M059J (cell line): ENCODE results near the gene TRPM4. TPM values are rescaled to one million over a fixed set of nuclear protein-coding genes. Genes with fewer than 3 reads are reported as not detected.

ENCODE experiments used
- DNase-seq: peaks from one replicate; pipeline ENCODE4 v3.0.0-alpha.2; 2012; ENCODE audit warnings: low read depth
- total RNA-seq: library from RNA; depleted of rRNA; stranded (reverse); fragments of >200 nt; shearing (Covaris generic); gene quantifications from 2 replicates; pipeline ENCODE4 v1.2.3, GENCODE V29; 2014; rRNA removed

The TRPM4 gene
- total RNA-seq, 1 experiment from 2014 or later, result 2.6 TPM

DNA sequence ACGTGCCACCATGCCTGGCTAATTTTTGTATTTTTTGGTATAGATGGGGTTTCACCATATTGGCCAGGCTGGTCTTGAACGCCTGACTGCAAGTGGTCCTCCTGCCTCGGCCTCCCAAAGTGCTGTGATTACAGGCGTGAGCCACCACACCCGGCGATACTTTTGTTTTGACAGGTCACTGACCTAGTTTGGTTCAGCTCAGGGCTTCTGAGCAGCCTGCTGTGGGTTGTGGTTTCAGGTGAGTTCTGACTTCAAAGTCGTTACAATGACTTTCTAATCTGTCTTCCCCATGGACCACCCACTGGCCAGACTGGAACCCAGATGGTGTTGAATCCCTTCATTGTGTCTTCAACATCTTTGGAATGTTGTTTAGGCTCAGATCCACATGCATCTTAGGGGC lies 73.8 kb downstream of the TRPM4 start:
- DNase-seq, result no peak

DNA sequence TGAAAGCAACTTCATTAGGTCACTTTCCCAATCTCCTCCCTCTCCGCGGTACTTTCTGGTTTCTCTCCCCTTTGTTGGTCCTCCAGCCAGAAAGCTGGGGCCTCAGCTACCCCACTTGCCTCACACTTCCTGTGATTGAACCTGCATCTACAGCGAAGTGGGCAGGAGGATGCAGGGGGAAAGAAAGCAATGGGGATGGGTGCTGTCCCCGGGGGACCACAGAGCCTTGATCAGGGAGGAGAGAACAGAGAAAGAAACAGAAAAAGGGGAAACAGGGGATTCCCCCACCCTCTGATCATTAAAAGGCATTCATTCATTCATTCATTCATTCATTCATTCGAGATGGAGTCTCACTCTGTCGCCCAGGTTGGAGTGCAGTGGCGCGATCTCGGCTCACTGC lies 74.2 kb downstream of the TRPM4 start:
- DNase-seq, result no peak

DNA sequence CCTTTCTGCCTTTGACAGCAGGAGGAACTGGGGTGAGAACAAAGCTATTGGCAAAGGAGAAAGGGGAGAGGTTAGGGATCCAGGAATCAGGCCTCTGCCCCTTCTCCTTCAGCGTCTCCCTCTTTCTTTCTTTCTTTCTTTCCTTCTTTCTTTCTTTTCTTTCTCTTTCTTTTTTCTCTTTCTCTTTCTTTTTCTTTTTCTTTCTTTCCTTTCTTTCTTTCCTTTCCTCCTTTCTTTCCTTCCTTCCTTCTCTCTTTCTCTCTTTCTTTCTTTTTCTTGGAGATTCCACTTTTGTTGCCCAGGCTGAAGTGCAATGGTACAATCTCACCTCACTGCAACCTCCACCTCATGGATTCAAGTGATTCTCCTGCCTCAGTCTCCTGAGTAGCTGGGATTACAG lies 75.6 kb downstream of the TRPM4 start:
- no peak for DNase-seq

DNA sequence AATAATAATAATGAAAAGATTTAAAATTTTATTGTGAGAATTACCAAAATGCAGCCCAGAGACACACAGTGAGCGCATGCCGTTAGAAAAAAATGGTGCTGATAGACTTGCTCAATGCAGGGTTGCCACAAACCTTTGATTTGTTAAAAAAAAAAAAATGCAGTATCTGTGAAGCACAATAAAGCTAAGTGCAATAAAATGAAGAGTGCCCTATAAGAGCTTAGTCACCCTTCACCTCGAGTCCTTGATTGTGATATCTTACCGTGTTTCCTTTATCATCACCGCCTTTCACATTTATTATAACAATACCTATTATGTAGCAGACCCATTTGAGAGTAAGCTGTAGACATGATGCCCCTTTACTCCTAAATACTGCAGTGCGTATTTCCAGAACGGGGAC lies 84.2 kb downstream of the TRPM4 start:
- no peak for DNase-seq

DNA sequence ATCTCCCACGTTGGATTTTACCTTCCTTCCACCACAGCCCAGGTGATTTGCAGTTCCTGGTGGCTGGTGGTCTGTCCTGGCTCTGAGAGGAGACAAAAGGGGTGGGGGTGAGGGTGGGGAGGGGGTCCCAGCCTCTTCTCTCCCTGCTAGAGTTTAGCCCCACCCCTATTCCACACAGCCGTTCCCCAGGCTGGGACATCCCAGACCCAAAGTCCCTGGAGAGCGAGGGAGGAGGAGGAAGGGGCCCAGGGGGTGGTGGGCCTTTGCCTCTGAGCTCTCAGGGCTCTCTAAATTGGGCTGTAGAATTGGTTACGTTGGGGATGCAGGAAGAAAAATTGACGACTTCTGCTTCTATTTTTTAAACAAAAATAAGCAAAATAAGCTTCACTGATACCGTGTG lies 85.5 kb downstream of the TRPM4 start:
- DNase-seq, result no peak

DNA sequence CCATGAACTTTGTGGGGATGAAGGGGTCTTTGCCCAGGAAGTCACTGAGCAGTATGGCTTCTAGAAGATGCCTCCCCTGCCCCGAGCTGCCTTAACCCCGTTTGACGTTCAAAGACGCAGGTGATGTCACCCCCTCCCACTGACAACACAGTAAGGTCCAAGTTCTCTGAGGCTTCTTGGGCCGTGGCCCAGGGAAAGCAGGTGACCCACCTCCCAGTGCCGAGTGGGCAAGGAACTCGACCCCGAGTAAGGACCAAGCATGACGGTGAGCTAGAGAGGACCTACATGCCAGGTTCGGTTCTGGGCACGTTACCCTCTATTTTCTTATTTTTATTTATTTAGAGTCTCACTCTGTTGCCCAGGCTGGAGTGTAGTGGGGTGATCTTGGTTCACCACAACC lies 86.1 kb downstream of the TRPM4 start:
- DNase-seq, result no peak

DNA sequence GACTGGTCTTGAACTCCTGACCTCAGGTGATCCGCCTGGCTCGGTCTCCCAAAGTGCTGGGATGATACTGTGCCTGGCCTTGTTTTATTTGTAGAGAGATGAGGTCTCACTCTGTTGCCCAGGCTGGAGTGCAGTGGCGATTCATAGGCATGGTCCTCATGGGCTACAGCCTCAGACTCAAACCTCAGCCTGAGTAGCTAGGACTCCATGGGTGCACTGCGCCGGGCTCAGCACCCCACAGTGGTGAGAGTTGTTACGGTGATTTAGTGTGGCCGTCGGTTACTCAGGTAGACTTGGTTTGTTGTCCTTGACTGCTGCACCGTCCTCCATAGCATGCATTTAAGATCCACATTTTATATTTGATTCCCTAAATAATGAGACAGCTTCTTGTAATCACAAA lies 86.7 kb downstream of the TRPM4 start:
- DNase-seq, result no peak

DNA sequence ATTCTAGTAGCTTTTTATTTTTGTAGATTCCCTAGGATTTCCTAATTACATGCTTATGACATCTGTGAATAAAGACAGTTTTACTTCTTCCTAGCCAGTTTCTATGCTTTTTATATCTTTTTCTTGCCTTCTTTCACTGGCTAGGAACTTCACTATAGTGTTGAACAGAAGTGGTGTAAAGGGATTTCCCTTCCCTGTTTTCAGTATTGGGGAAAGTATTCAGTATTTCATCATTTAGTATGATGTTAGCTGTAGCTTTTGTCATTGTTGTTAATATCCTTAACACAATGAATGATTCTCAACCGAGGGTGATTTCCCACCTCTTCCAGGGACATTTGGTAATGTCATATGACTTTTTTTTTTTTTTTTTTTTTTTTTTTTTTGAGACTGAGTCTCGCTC lies 90.1 kb downstream of the TRPM4 start:
- no peak for DNase-seq

DNA sequence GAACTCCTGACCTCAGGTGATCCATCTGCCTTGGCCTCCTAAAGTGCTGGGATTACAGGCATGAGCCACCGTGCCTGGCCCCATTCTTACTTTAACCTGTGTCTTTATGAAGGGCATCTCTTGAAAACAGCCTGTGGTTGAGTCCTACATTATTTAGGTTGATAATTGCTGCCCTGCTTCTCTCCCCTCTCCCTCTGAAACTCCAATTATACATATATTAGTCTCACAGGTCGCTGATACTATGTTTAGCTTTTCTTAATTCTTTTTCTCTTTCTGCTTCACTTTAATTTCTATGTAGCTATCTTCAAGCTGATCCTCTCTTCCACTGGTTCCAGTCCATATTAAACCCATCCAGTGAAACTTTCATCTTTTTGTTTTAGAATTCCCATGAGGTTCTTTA lies 92.3 kb downstream of the TRPM4 start:
- no peak for DNase-seq

DNA sequence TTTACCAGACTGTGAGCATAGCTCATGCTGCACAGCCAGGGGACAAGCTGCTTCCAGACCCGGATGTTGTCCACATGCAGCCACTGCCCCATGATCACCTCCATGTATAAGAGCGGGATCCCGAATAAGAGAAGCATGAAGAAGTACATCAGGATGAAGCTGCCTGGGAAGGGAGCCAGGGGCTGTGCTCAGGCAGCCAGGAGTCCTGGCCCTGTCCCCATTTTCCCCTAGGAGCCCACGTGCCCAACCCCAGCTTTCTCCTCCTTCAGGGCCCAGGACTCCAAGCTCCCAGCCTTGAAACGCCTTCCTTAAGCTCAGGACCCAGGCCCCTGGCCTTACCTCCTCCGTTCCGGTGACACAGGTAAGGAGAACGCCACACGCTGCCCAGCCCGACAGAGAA lies 98.1 kb downstream of the TRPM4 start:
- no peak for DNase-seq

DNA sequence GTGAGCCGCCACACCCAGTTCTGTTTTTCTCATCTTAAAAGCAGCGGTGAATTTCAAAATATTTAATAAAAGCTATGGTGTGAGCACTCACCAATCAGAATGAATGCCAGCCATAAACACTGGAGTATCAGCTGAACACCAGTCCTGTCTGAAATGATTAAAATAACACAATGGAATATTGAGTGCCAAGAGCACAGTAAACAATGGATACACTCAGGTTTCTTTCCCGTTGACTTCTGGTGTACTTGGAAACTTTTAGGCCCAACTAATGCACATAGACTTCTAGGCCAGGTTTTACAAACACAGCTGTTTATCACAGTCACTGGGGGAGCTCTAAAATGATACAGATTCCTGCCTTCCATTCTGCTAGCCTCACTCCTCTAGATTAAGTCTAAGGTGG lies 99.1 kb downstream of the TRPM4 start:
- DNase-seq, result no peak

Other genes starting within 250 kb of the TRPM4 start
- 0.15 TPM in 1 of 2 replicates, not detected in the other for gene DHDH, start 224.1 kb upstream of the TRPM4 start, total RNA-seq
- 97.7 and 101 TPM in 2 replicates for gene BAX, start 202.9 kb upstream of the TRPM4 start, total RNA-seq
- gene FTL, start 192.5 kb upstream of the TRPM4 start, total RNA-seq, result 3,106 and 3,231 TPM in 2 replicates
- 50.1 and 67.3 TPM in 2 replicates for gene GYS1, start 164.5 kb upstream of the TRPM4 start, total RNA-seq
- 275 and 292 TPM in 2 replicates for gene RUVBL2, start 163.9 kb upstream of the TRPM4 start, total RNA-seq
- 1.8 TPM in 1 of 2 replicates, not detected in the other for gene LHB, start 140.7 kb upstream of the TRPM4 start, total RNA-seq
- gene CGB3, start 133.5 kb upstream of the TRPM4 start, total RNA-seq, result 1.7 and 7.0 TPM in 2 replicates
- 1.7 and 4.2 TPM in 2 replicates for gene CGB2, start 125.9 kb upstream of the TRPM4 start, total RNA-seq
- 2.6 and 14.5 TPM in 2 replicates for gene CGB1, start 120.9 kb upstream of the TRPM4 start, total RNA-seq
- gene CGB5, start 113.9 kb upstream of the TRPM4 start, total RNA-seq, result 7.3 and 8.1 TPM in 2 replicates
- gene CGB8, start 108.7 kb upstream of the TRPM4 start, total RNA-seq, result 15.7 and 21.3 TPM in 2 replicates
- 2.7 and 5.3 TPM in 2 replicates for gene CGB7, start 100.0 kb upstream of the TRPM4 start, total RNA-seq
- gene NTF4, start 93.0 kb upstream of the TRPM4 start, total RNA-seq, result 0.67 TPM in 1 of 2 replicates, not detected in the other
- not detected in 2 replicates for gene KCNA7, start 85.1 kb upstream of the TRPM4 start, total RNA-seq
- 175 and 191 TPM in 2 replicates for gene SNRNP70, start 72.3 kb upstream of the TRPM4 start, total RNA-seq
- 9.7 and 17.1 TPM in 2 replicates for gene LIN7B, start 43.4 kb upstream of the TRPM4 start, total RNA-seq
- gene C19orf73, start 38.6 kb upstream of the TRPM4 start, total RNA-seq, result 0.44 and 1.6 TPM in 2 replicates
- 2.4 and 4.8 TPM in 2 replicates for gene PPFIA3, start 38.2 kb upstream of the TRPM4 start, total RNA-seq
- not detected in 2 replicates for gene HRC, start 2.4 kb upstream of the TRPM4 start, total RNA-seq
- gene SLC6A16, start 167.4 kb downstream of the TRPM4 start, total RNA-seq, result 0.05 TPM in 2 replicates
- not detected in 2 replicates for gene CD37, start 177.6 kb downstream of the TRPM4 start, total RNA-seq
- gene TEAD2, start 204.6 kb downstream of the TRPM4 start, total RNA-seq, result 17.4 and 20.3 TPM in 2 replicates
- not detected in 2 replicates for gene DKKL1, start 206.1 kb downstream of the TRPM4 start, total RNA-seq
- gene KASH5, start 230.5 kb downstream of the TRPM4 start, total RNA-seq, result not detected in 2 replicates